ENCODE measurements around the gene HS6ST3.
A peak's percentile ranks its signal among the peaks of the same experiment; 100 is the strongest.

HS6ST3 gene

DNA sequence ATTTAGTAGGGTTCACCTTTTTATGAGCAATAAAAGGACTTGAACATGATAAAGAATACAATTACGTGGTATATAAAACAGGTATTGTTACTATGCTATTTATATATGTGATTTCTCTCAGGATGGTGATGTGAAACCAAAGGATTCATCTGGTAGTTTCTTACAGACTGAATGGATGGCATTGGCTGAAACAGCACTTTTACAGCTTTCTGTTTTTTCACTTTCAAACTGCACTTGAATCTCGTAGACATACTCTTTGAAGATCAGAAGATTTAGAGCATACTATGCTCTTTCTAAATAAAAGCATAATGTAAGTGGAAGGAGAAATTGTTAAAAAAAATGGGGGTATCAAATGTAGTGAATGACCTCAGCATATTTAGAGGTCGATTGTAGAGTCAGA is 354.8 kb downstream of the HS6ST3 start:
- H3K4me3 ChIP-seq (ENCODE audit: low read depth, low read length) = no peak overlapping the region
- TF ChIP-seq, protein P1, sequence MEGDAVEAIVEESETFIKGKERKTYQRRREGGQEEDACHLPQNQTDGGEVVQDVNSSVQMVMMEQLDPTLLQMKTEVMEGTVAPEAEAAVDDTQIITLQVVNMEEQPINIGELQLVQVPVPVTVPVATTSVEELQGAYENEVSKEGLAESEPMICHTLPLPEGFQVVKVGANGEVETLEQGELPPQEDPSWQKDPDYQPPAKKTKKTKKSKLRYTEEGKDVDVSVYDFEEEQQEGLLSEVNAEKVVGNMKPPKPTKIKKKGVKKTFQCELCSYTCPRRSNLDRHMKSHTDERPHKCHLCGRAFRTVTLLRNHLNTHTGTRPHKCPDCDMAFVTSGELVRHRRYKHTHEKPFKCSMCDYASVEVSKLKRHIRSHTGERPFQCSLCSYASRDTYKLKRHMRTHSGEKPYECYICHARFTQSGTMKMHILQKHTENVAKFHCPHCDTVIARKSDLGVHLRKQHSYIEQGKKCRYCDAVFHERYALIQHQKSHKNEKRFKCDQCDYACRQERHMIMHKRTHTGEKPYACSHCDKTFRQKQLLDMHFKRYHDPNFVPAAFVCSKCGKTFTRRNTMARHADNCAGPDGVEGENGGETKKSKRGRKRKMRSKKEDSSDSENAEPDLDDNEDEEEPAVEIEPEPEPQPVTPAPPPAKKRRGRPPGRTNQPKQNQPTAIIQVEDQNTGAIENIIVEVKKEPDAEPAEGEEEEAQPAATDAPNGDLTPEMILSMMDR (IDR thresholded peaks at IDR 0.05; ENCODE audit: control insufficient read depth, extremely low read depth, insufficient read depth) = no peak
- DNase-seq (ENCODE audit: low read depth) = no peak

DNA sequence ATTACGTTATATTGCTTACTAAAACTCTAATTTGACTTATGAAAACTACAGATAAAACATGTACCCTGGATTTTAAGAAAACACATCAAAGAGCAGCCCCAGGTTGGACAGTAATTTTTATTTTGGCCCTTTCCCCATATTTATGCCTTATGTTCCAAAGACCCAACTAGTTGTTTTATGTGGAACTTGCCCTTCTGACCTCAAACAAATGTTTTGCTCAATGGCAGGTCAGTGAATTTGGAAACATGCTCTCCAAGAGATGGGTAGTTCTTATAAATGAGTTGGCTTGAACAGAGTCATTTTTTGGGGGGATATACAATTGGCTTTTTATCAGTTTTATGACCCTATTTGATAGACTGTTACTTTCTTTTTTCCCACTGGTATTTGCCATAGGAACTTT is 360.0 kb downstream of the HS6ST3 start:
- no peak overlapping the region for H3K4me3 ChIP-seq (ENCODE audit: low read depth, low read length)
- TF ChIP-seq, protein P1 (IDR thresholded peaks at IDR 0.05; ENCODE audit: control insufficient read depth, extremely low read depth, insufficient read depth) = no peak
- no peak for DNase-seq (ENCODE audit: low read depth)

DNA sequence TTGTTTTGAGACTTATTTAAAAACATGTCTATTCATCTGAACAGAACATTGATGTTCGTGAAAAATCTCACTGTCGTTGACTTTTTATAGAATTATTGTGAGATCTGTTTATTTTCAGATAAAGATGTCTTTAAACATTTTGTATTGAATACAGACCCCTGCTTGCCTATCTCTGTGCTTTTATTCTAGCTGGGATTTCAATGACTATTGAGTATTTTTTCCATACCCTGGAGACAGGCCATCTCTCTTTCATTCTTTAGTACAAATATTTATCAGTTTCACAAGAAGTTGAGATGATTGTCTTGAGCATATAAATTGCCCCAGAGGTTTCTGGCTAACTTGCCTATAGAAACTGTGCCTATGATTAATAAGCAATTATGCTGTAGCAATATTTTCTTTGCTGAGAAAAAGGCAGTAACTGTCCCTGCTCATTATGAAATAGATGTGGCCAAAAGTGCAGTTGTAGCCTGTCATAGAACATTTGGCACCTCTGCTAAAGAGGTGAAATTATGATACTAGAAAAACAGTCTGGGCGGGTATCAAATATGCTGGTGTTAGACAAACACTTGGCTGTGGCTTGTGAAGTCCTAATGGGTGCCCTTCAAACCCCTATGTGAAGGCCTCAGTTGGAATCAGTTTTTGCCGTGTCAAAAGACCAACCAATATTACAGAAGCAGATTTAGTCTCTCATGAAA is 360.6 kb downstream of the HS6ST3 start:
- TF ChIP-seq, protein P1 (IDR thresholded peaks at IDR 0.05; ENCODE audit: control insufficient read depth, extremely low read depth, insufficient read depth) = no peak
- DNase-seq (ENCODE audit: low read depth) = no peak
- H3K4me3 ChIP-seq (ENCODE audit: low read depth, low read length) = no peak overlapping the region

DNA sequence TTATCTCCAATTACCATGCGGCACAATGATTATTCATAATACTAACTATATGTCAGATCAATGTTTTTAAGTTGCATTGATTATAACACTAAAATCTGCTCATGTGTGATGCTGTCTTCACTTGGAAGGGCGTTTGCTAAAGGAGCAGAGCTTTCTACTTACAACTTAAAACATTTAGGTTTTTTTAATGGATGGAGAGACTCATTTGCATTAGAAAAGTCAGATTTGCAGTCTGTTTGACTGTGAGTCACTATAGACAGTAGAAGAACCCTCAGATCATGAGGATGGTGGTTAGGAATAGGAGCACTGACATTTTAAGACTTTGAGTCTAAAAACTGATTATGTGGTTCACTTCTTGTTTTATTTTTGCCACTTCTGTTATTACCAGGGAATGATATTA is 364.6 kb downstream of the HS6ST3 start:
- H3K4me3 ChIP-seq (ENCODE audit: low read depth, low read length) = no peak overlapping the region
- DNase-seq (ENCODE audit: low read depth) = no peak
- TF ChIP-seq, protein P1 (IDR thresholded peaks at IDR 0.05; ENCODE audit: control insufficient read depth, extremely low read depth, insufficient read depth) = no peak

DNA sequence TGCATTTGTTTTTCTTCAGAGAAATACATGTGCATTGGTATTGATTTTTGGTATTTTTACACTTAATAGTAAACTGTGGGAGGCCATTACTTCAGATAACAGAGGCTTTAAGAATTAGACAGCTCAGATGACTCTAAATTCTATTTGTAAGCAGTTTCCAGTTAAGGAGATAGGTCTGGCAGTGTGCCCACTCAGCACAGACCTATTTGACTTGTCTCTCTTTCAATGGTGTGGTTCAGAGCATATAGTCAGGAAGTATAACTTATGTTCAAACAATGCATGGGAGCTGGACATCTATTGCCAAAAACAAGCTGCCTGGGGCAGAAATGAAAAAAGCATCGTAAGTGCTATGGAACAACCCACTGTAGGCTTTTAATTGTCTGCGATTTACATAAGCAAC is 370.7 kb downstream of the HS6ST3 start:
- TF ChIP-seq, protein P1 (IDR thresholded peaks at IDR 0.05; ENCODE audit: control insufficient read depth, extremely low read depth, insufficient read depth) = no peak
- no peak overlapping the region for H3K4me3 ChIP-seq (ENCODE audit: low read depth, low read length)
- DNase-seq (ENCODE audit: low read depth) = peak; percentile 31

DNA sequence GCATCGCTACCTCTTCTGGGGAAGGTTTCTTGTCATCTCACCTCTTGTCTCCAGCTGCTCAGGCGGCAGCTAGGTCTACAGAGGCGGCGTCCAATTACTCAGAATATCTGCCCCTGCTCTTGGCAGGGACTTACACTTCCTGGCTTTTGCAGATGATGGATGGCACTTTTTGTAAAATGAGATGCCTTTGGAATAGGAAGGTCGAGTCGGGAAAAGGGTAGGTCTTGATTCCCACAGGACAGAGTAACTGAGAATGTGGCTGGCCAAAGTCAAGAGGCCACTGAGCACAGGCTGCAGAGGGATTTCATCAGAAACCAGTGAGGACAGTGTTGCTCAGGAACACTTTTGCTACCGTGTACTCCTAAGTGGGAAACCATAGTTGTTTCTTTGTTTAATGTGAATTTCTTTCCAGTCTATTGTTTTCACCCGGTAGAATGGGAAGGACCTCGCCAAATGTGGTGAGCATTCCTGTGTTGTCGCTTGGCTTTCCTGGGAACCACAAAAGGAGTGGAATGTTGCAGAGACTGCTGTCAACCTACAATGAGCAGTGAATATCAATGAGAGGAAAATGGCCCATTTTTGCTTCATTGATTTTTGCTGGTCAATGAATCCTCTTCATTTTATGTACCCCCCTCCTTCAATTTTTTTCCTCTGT is 383.7 kb downstream of the HS6ST3 start:
- TF ChIP-seq, protein P1 (IDR thresholded peaks at IDR 0.05; ENCODE audit: control insufficient read depth, extremely low read depth, insufficient read depth) = no peak
- no peak for DNase-seq (ENCODE audit: low read depth)
- no peak overlapping the region for H3K4me3 ChIP-seq (ENCODE audit: low read depth, low read length)

DNA sequence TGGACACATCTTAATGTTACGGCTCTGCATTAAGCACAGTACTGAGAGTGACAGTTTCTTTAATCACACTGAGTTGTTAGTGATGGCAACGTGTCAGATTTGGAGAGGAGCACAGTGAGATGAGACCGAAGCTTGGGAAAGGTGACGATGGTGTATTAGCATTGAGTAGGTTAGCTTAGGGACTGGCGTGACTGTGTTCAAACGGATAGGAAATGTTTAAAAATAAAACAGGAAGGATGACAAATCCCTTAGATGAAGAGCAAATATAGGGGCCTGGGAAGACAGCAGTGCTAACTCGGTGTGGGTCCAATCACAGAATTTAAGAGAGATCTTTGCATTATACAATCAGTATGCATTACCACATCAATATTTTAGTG is 384.3 kb downstream of the HS6ST3 start:
- no peak overlapping the region for H3K4me3 ChIP-seq (ENCODE audit: low read depth, low read length)
- no peak for DNase-seq (ENCODE audit: low read depth)
- TF ChIP-seq, protein P1 (IDR thresholded peaks at IDR 0.05; ENCODE audit: control insufficient read depth, extremely low read depth, insufficient read depth) = no peak
